SH-SY5Y (cell line): ENCODE results near the gene KRT28.

Experiments used
- GATA2 ChIP-seq: IDR thresholded peaks from 2 replicates; pipeline ENCODE4 v1.6.1; 2011; ENCODE audit warnings: mild to moderate bottlenecking, low read depth, low read length
- GATA3 ChIP-seq: IDR thresholded peaks from 2 replicates; pipeline ENCODE4 v1.6.1; 2011; ENCODE audit warnings: low read depth, mild to moderate bottlenecking, low read length, moderate library complexity

KRT28 gene

GRCh38 chr17:40825599-40825998 lies 25.8 kb upstream of the KRT28 start:
- no peak for TF ChIP-seq GATA3
- no peak for TF ChIP-seq GATA2

- TF ChIP-seq GATA2 (no peak), GATA3 (no peak)
Measured at GRCh38 chr17:40824015-40824832, 24.5 kb upstream of the KRT28 start.

GRCh38 chr17:40822132-40822812 lies 22.5 kb upstream of the KRT28 start, which contains the start of gene KRT10:
TSS of gene KRT10 (minus strand) at chr17:40822614. CDS start at chr17:40822585, 29 bp downstream.
- TF ChIP-seq GATA3 (no peak), GATA2 (no peak)

GRCh38 chr17:40821536-40821935 lies 21.8 kb upstream of the KRT28 start:
- TF ChIP-seq GATA2 = no peak
- no peak for TF ChIP-seq GATA3

GRCh38 chr17:40820228-40820838 lies 20.6 kb upstream of the KRT28 start:
- no peak for TF ChIP-seq GATA2
- TF ChIP-seq GATA3 = no peak

- TF ChIP-seq GATA3 (no peak), GATA2 (no peak)
Measured at GRCh38 chr17:40819528-40820125, 19.9 kb upstream of the KRT28 start.

- TF ChIP-seq GATA2 (no peak), GATA3 (no peak)
Measured at GRCh38 chr17:40818733-40819527, 19.2 kb upstream of the KRT28 start.

GRCh38 chr17:40818343-40818732 lies 18.6 kb upstream of the KRT28 start:
- TF ChIP-seq GATA2 (no peak), GATA3 (no peak)

GRCh38 chr17:40817103-40817682 lies 17.4 kb upstream of the KRT28 start:
- TF ChIP-seq GATA2 = no peak
- TF ChIP-seq GATA3 = no peak

GRCh38 chr17:40816569-40816968 lies 16.8 kb upstream of the KRT28 start:
- TF ChIP-seq GATA2 = no peak
- TF ChIP-seq GATA3 = no peak

- TF ChIP-seq GATA2 (no peak), GATA3 (no peak)
Measured at GRCh38 chr17:40815381-40815780, 15.6 kb upstream of the KRT28 start.

- TF ChIP-seq GATA3 = no peak
- TF ChIP-seq GATA2 = no peak
Measured at GRCh38 chr17:40813804-40814203, 14.0 kb upstream of the KRT28 start.

GRCh38 chr17:40812639-40813038 lies 12.9 kb upstream of the KRT28 start:
- TF ChIP-seq GATA2 = no peak
- TF ChIP-seq GATA3 = no peak

- no peak for TF ChIP-seq GATA3
- TF ChIP-seq GATA2 = no peak
Measured at GRCh38 chr17:40810494-40810893, 10.7 kb upstream of the KRT28 start.
